ENCODE measurements around the gene FKBP5.

The FKBP5 gene

GRCh38 chr6:35590622-35591066, 98.1 kb downstream of the FKBP5 start:
- in situ Hi-C loops (cut with HindIII; ENCODE audit: low pct_ligation_motif_present, low sequenced_read_pairs), result no loop called here
- no peak for TF ChIP-seq CTCF (IDR thresholded peaks at IDR 0.05; ENCODE audit: low read depth, low read length, missing control alignments)
- H3K4me3 ChIP-seq (ENCODE audit: low read depth, low read length), result no peak overlapping the region
- no peaks in the 10 kb centered on the region for H3K27me3 ChIP-seq (replicated peaks)
- H3K27ac ChIP-seq, result no peak overlapping the region
- no peak for DNase-seq
- peaks cover 21% of the 10 kb centered on the region for H3K36me3 ChIP-seq (replicated peaks)

GRCh38 chr6:35589904-35590303, 98.8 kb downstream of the FKBP5 start:
- Histone ChIP-seq H3K27ac (no peak overlapping the region), H3K27me3 (replicated peaks) (no peaks in the 10 kb centered on the region), H3K4me3 (ENCODE audit: low read depth, low read length) (no peak overlapping the region), H3K36me3 (replicated peaks) (peaks cover 19% of the 10 kb centered on the region)
- no peak for DNase-seq
- TF ChIP-seq CTCF (IDR thresholded peaks at IDR 0.05; ENCODE audit: low read depth, low read length, missing control alignments), result no peak
- in situ Hi-C loops (cut with HindIII; ENCODE audit: low pct_ligation_motif_present, low sequenced_read_pairs), result no loop called here

GRCh38 chr6:35589201-35589739, 99.4 kb downstream of the FKBP5 start:
- no peak for TF ChIP-seq CTCF (IDR thresholded peaks at IDR 0.05; ENCODE audit: low read depth, low read length, missing control alignments)
- Histone ChIP-seq H3K36me3 (replicated peaks) (peaks cover 19% of the 10 kb centered on the region), H3K27ac (no peak overlapping the region), H3K27me3 (replicated peaks) (no peaks in the 10 kb centered on the region), H3K4me3 (ENCODE audit: low read depth, low read length) (no peak overlapping the region)
- DNase-seq, result no peak
- in situ Hi-C loops (cut with HindIII; ENCODE audit: low pct_ligation_motif_present, low sequenced_read_pairs), result no loop called here

GRCh38 chr6:35587167-35587566, 101.5 kb downstream of the FKBP5 start:
- no peak for DNase-seq
- H3K27ac ChIP-seq, result no peak overlapping the region
- no peak for TF ChIP-seq CTCF (IDR thresholded peaks at IDR 0.05; ENCODE audit: low read depth, low read length, missing control alignments)
- peaks cover 19% of the 10 kb centered on the region for H3K36me3 ChIP-seq (replicated peaks)
- in situ Hi-C loops (cut with HindIII; ENCODE audit: low pct_ligation_motif_present, low sequenced_read_pairs), result no loop called here
- H3K4me3 ChIP-seq (ENCODE audit: low read depth, low read length), result no peak overlapping the region
- H3K27me3 ChIP-seq (replicated peaks), result no peaks in the 10 kb centered on the region

- no peak for TF ChIP-seq CTCF (IDR thresholded peaks at IDR 0.05; ENCODE audit: low read depth, low read length, missing control alignments)
- Histone ChIP-seq H3K27ac (no peak overlapping the region), H3K36me3 (replicated peaks) (peaks cover 25% of the 10 kb centered on the region), H3K27me3 (replicated peaks) (no peaks in the 10 kb centered on the region), H3K4me3 (ENCODE audit: low read depth, low read length) (no peak overlapping the region)
- in situ Hi-C loops (cut with HindIII; ENCODE audit: low pct_ligation_motif_present, low sequenced_read_pairs), result no loop called here
- no peak for DNase-seq
Observed at GRCh38 chr6:35586542-35586941, 102.2 kb downstream of the FKBP5 start.

GRCh38 chr6:35585658-35586057, 103.1 kb downstream of the FKBP5 start:
- Histone ChIP-seq H3K27me3 (replicated peaks) (no peaks in the 10 kb centered on the region), H3K36me3 (replicated peaks) (peaks cover 25% of the 10 kb centered on the region), H3K4me3 (ENCODE audit: low read depth, low read length) (no peak overlapping the region), H3K27ac (no peak overlapping the region)
- no peak for TF ChIP-seq CTCF (IDR thresholded peaks at IDR 0.05; ENCODE audit: low read depth, low read length, missing control alignments)
- DNase-seq, result no peak
- in situ Hi-C loops (cut with HindIII; ENCODE audit: low pct_ligation_motif_present, low sequenced_read_pairs), result no loop called here
